ENCODE data around the gene ASTL.
"Not testable (repeated sequence)": the region's sequence is repeated elsewhere in the genome, so short reads cannot be mapped to it uniquely, and the experiment has no call there.

ASTL gene

DNA sequence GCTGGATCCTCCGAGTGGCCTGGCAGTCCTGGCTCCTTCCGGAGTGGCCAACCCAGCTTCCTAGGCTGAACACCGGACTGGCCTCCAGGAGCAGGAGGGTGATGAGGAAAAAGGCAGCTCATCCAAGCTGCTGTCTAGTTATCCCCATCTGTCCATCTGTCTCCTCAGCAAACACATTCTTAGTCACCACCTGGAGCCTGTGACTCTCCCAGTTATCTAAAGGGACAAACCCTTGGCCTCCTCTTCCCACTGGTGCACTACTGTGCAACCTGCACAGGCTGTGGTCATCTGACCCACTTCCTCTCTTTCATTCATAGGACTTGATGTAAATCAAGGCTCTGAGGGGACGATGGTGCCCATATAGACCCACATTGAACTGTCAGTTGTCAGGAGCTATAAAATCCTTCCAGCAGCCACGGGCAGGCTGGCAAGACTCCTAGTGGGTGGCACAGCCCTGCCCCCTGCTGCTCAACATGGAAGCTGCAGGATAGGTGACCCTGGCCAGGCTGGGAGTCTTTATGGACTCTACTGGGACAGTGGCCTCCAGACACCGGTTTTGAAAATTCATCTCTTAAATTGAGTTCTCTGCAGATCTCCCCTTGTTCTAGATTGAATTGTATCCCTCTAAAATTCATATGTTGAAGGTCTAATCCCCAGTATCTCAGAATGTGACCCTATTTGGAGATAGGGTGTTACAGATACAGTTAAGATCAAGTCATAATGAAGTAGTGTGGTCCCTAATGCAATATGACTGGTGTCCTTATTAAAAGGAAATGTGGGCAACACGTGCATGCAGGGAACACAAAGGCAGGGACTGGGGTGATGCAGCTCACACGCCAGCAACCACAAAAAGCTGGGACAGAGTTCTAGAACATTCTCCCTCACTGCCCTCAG lies 36.2 kb upstream of the ASTL start:
- 53 to 55% methylated on average over 7 of the region's 8 CpGs for WGBS, 2 experiments (ENCODE audit: insufficient coverage in 2 of 2)
- no peak overlapping the region for H3K4me3 ChIP-seq (ENCODE audit: extremely low read depth, insufficient read depth, low read length, poor library complexity, severe bottlenecking)
- peaks cover 6% of the 10 kb centered on the region for H3K9me3 ChIP-seq (ENCODE audit: control insufficient read depth, low read length)
- no peaks in the 10 kb centered on the region for H3K4me1 ChIP-seq (ENCODE audit: control insufficient read depth, insufficient read depth, low read length, poor library complexity, severe bottlenecking)
- no peaks in the 10 kb centered on the region for H3K36me3 ChIP-seq (ENCODE audit: control insufficient read depth, insufficient read depth, low read length)
- H3K27ac ChIP-seq (ENCODE audit: low read depth, low read length, severe bottlenecking), result no peak overlapping the region

DNA sequence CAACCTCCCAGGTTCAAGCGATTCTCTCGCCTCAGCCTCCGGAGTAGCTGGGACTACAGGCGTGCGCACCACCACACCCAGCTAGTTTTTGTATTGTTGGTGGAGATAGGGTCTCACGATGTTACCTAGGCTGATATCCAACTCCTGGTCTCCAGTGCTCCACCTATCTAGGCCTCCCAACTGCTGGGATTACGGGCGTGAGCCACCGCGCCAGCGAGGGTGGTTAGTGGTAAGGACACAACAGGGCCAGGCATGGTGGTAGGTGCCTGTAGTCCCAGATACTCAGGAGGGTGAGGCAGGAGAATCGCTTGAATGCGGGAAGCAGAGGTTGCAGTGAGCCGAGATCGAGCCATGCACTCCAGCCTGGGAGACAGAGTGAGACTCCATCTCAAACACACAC lies 33.5 kb upstream of the ASTL start:
- 90% methylated on average over 7 to 8 of the region's 15 CpGs for WGBS, 2 experiments (ENCODE audit: insufficient coverage in 2 of 2)

DNA sequence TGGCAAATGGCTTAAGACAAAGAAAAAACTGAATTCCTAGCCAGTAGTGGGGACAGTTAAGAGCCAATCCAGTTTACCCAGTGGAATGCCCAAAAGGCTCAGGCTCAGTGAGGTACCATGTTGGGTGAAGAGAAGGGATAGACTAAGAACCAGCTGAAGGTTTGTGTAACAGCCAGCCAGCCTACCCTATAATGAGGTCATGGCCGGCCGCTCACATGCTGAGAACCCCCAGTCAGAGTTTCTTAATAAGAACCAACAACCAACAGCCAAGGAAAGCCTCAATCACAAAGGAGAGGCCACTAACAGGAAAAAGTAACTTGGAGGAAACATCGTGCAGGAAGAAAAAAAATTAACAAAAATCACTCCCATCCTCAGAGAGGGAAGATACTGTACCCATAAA lies 32.3 kb upstream of the ASTL start:
- no peaks in the 10 kb centered on the region for H3K4me1 ChIP-seq (ENCODE audit: control insufficient read depth, insufficient read depth, low read length, poor library complexity, severe bottlenecking)
- peaks cover 7% of the 10 kb centered on the region for H3K9me3 ChIP-seq (ENCODE audit: control insufficient read depth, low read length)
- no peak overlapping the region for H3K4me3 ChIP-seq (ENCODE audit: extremely low read depth, insufficient read depth, low read length, poor library complexity, severe bottlenecking)
- H3K27ac ChIP-seq (ENCODE audit: low read depth, low read length, severe bottlenecking), result no peak overlapping the region
- WGBS, 2 experiments (ENCODE audit: insufficient coverage in 2 of 2), result no CpG with 5 or more reads among the region's 3 CpGs
- H3K36me3 ChIP-seq (ENCODE audit: control insufficient read depth, insufficient read depth, low read length), result no peaks in the 10 kb centered on the region

More for the DNA sequence above, 33.5 kb upstream of the ASTL start:
- H3K4me1 ChIP-seq (ENCODE audit: control insufficient read depth, insufficient read depth, low read length, poor library complexity, severe bottlenecking), result no peaks in the 10 kb centered on the region
- H3K4me3 ChIP-seq (ENCODE audit: extremely low read depth, insufficient read depth, low read length, poor library complexity, severe bottlenecking), result no peak overlapping the region
- peaks cover 7% of the 10 kb centered on the region for H3K9me3 ChIP-seq (ENCODE audit: control insufficient read depth, low read length)
- no peaks in the 10 kb centered on the region for H3K36me3 ChIP-seq (ENCODE audit: control insufficient read depth, insufficient read depth, low read length)
- H3K27ac ChIP-seq (ENCODE audit: low read depth, low read length, severe bottlenecking), result no peak overlapping the region

DNA sequence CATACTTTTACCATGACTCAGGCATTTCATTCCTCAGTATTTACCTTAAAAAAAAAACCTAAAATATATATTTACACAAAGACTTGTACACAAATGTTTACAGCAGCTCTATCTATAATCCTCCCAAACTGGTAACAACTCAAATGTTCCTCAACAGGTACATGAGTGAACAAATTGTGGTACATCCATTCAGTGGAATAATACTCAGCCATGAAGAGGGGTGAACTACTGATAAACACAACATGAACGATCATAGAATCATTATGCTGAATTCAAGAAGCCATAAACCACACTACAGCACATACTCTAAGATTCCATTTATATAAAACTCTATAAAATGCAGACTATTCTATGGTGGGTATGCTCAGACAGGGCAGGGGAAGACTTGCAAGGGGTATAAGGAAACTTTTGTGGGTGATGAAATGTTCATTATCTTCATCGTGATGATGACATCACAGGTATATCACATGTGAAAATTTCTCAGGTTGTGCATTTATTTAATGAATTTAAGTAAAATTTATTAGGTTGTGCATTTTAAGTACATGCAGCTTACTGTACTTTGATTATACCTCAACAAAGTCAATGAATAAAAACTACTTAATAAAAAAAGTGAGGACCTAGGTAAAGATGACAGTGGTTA lies 31.7 kb upstream of the ASTL start:
- Histone ChIP-seq H3K4me1 (ENCODE audit: control insufficient read depth, insufficient read depth, low read length, poor library complexity, severe bottlenecking) (no peaks in the 10 kb centered on the region), H3K9me3 (ENCODE audit: control insufficient read depth, low read length) (peaks cover 7% of the 10 kb centered on the region), H3K4me3 (ENCODE audit: extremely low read depth, insufficient read depth, low read length, poor library complexity, severe bottlenecking) (no peak overlapping the region), H3K27ac (ENCODE audit: low read depth, low read length, severe bottlenecking) (no peak overlapping the region), H3K36me3 (ENCODE audit: control insufficient read depth, insufficient read depth, low read length) (no peaks in the 10 kb centered on the region)
- WGBS, 2 experiments (ENCODE audit: insufficient coverage in 2 of 2), result 100% methylated on average over 1 of the region's 2 CpGs; no CpG with 5 or more reads in 1 of the 2 experiments

DNA sequence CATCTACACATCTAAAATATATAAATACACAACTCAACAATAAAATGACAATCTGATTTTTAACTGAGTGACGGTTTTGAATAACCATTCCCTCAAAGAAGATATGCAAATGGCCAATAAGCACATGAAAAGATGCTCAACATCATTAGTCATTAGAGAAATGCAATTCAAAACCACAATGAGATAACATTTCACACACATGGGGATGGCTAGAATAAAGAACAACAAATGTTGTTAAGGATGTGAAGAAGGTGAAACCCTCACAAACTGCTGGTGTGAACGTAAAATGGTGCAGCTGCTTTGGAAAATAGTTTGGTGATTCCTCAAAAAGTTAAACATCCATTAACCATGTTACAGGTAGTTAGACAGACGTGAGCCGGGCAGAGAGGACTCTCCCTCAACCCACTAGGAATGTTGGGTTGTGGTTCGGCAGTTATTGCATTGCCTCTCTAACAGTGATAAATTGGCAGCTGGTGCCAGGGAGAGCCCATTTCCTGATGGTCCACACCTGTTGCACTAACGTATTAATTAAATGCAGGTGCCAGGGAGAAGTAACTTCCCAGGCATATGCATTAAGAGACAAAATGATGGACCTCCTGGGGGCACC lies 29.2 kb upstream of the ASTL start:
- Histone ChIP-seq H3K9me3 (ENCODE audit: control insufficient read depth, low read length) (peaks cover 7% of the 10 kb centered on the region), H3K4me3 (ENCODE audit: extremely low read depth, insufficient read depth, low read length, poor library complexity, severe bottlenecking) (no peak overlapping the region), H3K36me3 (ENCODE audit: control insufficient read depth, insufficient read depth, low read length) (no peaks in the 10 kb centered on the region), H3K4me1 (ENCODE audit: control insufficient read depth, insufficient read depth, low read length, poor library complexity, severe bottlenecking) (no peaks in the 10 kb centered on the region), H3K27ac (ENCODE audit: low read depth, low read length, severe bottlenecking) (no peak overlapping the region)
- 86 to 88% methylated on average over 2 to 3 of the region's 6 CpGs for WGBS, 2 experiments (ENCODE audit: insufficient coverage in 2 of 2)

DNA sequence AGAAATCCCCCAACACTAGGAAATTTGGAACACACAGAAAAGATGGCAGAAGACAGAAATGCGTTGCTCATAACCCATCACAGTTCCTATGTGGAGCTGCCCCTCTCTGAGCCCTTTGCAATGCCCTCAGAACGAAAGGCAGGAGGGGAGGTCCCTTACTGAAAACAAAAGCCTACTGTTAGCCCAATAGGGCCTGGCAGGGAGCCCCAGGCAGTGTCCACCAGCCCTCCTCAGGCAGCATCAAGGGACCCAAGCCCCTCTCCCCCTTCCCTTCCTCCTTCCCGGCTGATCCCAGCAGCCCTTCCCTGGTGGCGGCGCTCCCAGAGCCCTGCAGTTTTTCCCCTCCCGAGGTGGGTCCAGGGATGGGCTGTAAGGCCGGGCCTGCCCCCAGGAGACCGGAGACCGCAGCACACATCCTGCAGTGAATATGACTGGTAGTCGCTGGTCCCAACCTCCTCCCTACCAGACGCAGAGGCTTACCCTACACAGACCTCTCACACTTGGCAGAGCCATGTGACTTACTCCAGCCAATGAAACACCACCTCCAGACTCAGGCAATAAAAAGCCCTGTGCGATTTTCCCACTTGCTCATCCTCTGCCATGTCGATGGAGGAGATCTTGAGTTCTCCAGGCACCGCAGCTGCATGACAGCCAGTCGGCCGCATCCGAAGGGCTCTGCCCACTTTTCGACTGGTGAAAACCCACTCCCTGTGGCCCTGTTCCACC lies 26.3 kb upstream of the ASTL start:
- H3K4me1 ChIP-seq (ENCODE audit: control insufficient read depth, insufficient read depth, low read length, poor library complexity, severe bottlenecking), result no peaks in the 10 kb centered on the region
- peaks cover 2% of the 10 kb centered on the region for H3K9me3 ChIP-seq (ENCODE audit: control insufficient read depth, low read length)
- no peak overlapping the region for H3K27ac ChIP-seq (ENCODE audit: low read depth, low read length, severe bottlenecking)
- 74 to 76% methylated on average over 14 to 18 of the region's 18 CpGs for WGBS, 2 experiments (ENCODE audit: insufficient coverage in 2 of 2)
- no peaks in the 10 kb centered on the region for H3K36me3 ChIP-seq (ENCODE audit: control insufficient read depth, insufficient read depth, low read length)
- H3K4me3 ChIP-seq (ENCODE audit: extremely low read depth, insufficient read depth, low read length, poor library complexity, severe bottlenecking), result no peak overlapping the region

DNA sequence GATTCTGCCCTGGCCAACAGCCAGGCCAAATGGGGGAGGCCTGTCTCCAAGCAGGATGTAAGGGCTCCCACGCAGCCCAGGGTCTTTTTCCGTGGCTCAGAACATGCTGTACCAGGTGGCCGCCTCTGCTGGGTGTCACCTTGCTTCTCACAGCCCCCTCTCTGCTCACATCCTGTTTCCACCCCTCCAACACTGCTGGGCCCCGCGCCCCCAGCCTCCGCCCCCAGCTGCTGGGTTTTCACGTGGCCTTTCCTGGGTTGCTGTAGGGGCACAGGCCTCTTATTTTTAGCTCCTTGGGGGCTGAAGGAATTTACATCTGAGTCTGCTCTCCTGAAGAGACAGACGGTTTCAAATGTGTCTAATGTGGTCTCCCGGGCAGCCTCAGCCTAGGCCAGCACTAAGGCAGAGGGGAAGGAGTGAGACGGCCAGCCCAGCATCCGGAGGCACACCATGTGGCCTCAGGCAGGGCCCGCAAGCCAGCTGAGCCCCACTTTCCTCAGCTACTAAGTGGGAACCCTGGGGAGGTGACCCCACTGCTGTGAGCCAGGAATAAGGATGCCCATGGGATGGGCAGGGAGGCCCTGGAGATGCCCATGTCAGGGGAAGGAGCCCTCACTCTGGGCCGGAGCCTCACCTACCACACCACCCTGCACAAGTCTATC lies 25.6 kb upstream of the ASTL start:
- H3K27ac ChIP-seq (ENCODE audit: low read depth, low read length, severe bottlenecking), result no peak overlapping the region
- 82 to 85% methylated on average over 5 of the region's 13 CpGs for WGBS, 2 experiments (ENCODE audit: insufficient coverage in 2 of 2)

DNA sequence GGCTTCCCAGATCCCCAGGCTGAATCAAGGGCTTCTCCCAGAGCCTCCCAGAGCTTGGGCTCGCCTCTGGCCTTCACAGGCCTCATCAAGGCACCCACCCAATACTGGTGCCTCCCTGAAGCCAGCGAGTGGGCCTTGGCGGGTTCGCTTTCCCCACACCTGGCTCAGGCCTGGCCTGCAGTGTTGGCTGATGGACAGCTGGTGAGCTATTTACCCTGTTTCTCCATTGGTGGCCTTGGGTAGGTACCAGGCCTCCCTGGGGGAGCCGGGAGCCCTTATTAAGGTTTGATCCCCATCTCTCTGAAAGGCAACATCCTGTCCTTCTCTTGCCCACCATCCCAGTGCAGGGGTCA lies 25.1 kb upstream of the ASTL start:
- no peaks in the 10 kb centered on the region for H3K36me3 ChIP-seq (ENCODE audit: control insufficient read depth, insufficient read depth, low read length)

More for the DNA sequence above, 25.6 kb upstream of the ASTL start:
- H3K4me1 ChIP-seq (ENCODE audit: control insufficient read depth, insufficient read depth, low read length, poor library complexity, severe bottlenecking), result no peaks in the 10 kb centered on the region
- H3K9me3 ChIP-seq (ENCODE audit: control insufficient read depth, low read length), result no peaks in the 10 kb centered on the region
- H3K36me3 ChIP-seq (ENCODE audit: control insufficient read depth, insufficient read depth, low read length), result no peaks in the 10 kb centered on the region
- H3K4me3 ChIP-seq (ENCODE audit: extremely low read depth, insufficient read depth, low read length, poor library complexity, severe bottlenecking), result no peak overlapping the region

DNA sequence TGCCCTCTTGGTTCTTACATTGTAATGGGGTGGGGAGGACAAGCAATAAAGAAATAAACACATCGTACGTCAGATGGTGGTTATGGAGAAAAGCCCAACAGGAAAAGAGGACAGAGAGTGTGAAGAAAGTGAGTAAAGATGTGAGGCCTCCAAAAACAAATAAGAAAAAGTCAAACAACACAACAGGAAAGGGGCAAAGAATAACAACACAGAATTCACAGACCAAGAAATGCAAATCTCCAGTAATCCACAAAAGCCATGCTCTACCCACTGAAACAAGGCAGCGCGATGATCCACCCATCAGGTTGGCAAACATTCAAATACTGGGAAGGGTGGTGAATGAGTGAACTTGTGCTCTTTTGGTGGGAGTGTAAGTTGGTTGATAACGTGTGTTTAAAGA lies 23.6 kb upstream of the ASTL start:
- H3K27ac ChIP-seq (ENCODE audit: low read depth, low read length, severe bottlenecking), result no peak overlapping the region
- H3K36me3 ChIP-seq (ENCODE audit: control insufficient read depth, insufficient read depth, low read length), result no peaks in the 10 kb centered on the region
- 86 to 100% methylated on average over 1 to 2 of the region's 5 CpGs for WGBS, 2 experiments (ENCODE audit: insufficient coverage in 2 of 2)
- H3K9me3 ChIP-seq (ENCODE audit: control insufficient read depth, low read length), result no peaks in the 10 kb centered on the region
- no peaks in the 10 kb centered on the region for H3K4me1 ChIP-seq (ENCODE audit: control insufficient read depth, insufficient read depth, low read length, poor library complexity, severe bottlenecking)
- H3K4me3 ChIP-seq (ENCODE audit: extremely low read depth, insufficient read depth, low read length, poor library complexity, severe bottlenecking), result no peak overlapping the region

More for the DNA sequence above, 25.1 kb upstream of the ASTL start:
- no peaks in the 10 kb centered on the region for H3K4me1 ChIP-seq (ENCODE audit: control insufficient read depth, insufficient read depth, low read length, poor library complexity, severe bottlenecking)
- no peak overlapping the region for H3K4me3 ChIP-seq (ENCODE audit: extremely low read depth, insufficient read depth, low read length, poor library complexity, severe bottlenecking)
- no peak overlapping the region for H3K27ac ChIP-seq (ENCODE audit: low read depth, low read length, severe bottlenecking)
- H3K9me3 ChIP-seq (ENCODE audit: control insufficient read depth, low read length), result no peaks in the 10 kb centered on the region
- WGBS, 2 experiments (ENCODE audit: insufficient coverage in 2 of 2), result 92 to 98% methylated on average over 5 of the region's 5 CpGs

DNA sequence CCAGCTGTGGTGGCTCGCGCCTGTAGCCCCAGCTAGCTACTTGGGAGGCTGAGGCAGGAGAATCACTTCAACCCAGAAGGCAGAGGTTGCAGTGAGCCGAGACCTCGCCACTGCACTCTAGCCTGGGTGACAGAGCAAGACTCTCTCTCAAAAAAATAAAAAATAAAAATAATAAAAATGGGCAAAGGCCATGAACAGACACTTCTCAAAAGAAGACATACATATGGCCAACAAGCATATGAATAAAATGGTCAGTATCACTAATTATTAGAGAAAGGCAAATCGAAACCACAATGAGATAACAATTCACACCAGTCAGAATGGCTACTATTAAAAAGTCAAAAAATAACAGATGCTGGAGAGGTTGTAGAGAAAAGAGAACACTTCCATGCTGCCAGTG lies 22.1 kb upstream of the ASTL start:
- H3K36me3 ChIP-seq (ENCODE audit: control insufficient read depth, insufficient read depth, low read length), result not testable (repeated sequence)

More for the DNA sequence above, 22.1 kb upstream of the ASTL start:
- H3K4me3 ChIP-seq (ENCODE audit: extremely low read depth, insufficient read depth, low read length, poor library complexity, severe bottlenecking); H3K9me3 ChIP-seq (ENCODE audit: control insufficient read depth, low read length); H3K4me1 ChIP-seq (ENCODE audit: control insufficient read depth, insufficient read depth, low read length, poor library complexity, severe bottlenecking); H3K27ac ChIP-seq (ENCODE audit: low read depth, low read length, severe bottlenecking): not testable (repeated sequence)
- no CpG with 5 or more reads among the region's 5 CpGs for WGBS, 2 experiments (ENCODE audit: insufficient coverage in 2 of 2)

All from mesodermal cell (in vitro differentiated cells).